Activated T-cell treated with anti-CD3 and anti-CD28 coated beads, Interleukin-2, amount 50 U/mL, for 4 hours (primary cell): ENCODE data around the gene EEF2K. TPM values are rescaled to one million over a fixed set of nuclear protein-coding genes. Genes with fewer than 3 reads are reported as not detected.

Source experiments
- ATAC-seq, 2 donors: fragments of 200-7000 bp; cut with Tn5 transposase; one replicate each; pipeline ENCODE4 v1.10.0; 2021
- DNase-seq: peaks from one replicate; pipeline ENCODE4 v3.0.0-alpha.2; 2020
- H3K27me3 Mint-ChIP-seq: one replicate; pipeline ENCODE4 v1.8.0; 2021; ENCODE audit warnings: low read depth, mixed read lengths
- H3K36me3 Mint-ChIP-seq: one replicate; pipeline ENCODE4 v1.8.0; 2022; ENCODE audit warnings: mixed read lengths; ENCODE audit not compliant: insufficient read depth
- H3K4me1 Mint-ChIP-seq: one replicate; pipeline ENCODE4 v1.8.0; 2021; ENCODE audit warnings: low read depth, mixed read lengths
- H3K4me3 Mint-ChIP-seq: one replicate; pipeline ENCODE4 v1.8.0; 2021; ENCODE audit warnings: mild to moderate bottlenecking, moderate library complexity, mixed read lengths
- H3K9me3 Mint-ChIP-seq: one replicate; pipeline ENCODE4 v1.8.0; 2021; ENCODE audit warnings: mixed read lengths
- total RNA-seq, 3 donors: library from RNA; stranded (reverse); gene quantifications; one replicate each; pipeline ENCODE4 v1.2.1, GENCODE V29; 2021

EEF2K gene
- total RNA-seq, 3 donors from 2014 or later = 17.8 to 22.8 (median 19.1) TPM

DNA sequence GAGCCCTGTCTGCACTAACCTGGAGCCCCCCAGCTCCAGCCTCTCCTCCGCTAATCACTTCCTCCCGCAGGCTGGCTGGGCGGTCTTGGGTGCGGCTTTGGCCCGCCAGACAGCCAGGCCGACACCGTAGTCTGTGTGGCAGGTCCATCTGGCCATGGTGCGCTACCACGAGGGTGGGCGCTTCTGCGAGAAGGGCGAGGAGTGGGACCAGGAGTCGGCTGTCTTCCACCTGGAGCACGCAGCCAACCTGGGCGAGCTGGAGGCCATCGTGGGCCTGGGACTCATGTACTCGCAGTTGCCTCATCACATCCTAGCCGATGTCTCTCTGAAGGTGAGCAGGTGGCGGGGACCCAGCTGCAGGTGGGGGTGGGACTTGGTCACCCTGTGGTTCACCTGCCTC, 60.5 kb downstream of the EEF2K start:
- ATAC-seq (no peak), DNase-seq (no peak)
- Mint-ChIP-seq H3K36me3 (peaks cover 21% of the 10 kb centered on the region), H3K4me3 (no peak overlapping the region), H3K27me3 (no peaks in the 10 kb centered on the region), H3K4me1 (peaks cover 15% of the 10 kb centered on the region), H3K9me3 (no peaks in the 10 kb centered on the region)

DNA sequence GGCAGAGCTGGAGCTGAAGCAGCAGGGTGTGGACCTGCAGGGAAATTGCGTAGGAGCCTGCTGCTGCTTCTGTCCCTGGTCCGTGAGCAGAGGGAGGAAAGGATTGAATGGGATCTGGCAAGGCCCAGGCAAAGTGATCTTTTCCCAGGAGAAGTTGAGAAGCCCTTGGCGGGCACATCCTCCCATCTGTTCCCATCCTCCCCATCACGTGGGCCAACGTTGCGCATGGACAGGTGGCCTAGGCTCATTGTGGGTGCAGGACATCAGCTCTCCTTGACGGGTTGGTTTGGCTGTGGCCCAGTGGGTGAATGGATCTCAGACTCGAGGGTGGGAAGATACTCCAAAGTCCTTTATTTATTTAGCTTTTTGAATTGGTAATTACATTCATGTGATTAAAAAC, 61.7 kb downstream of the EEF2K start:
- no peaks in the 10 kb centered on the region for H3K27me3 Mint-ChIP-seq
- ATAC-seq = no peak
- no peaks in the 10 kb centered on the region for H3K9me3 Mint-ChIP-seq
- peaks cover 7% of the 10 kb centered on the region for H3K4me1 Mint-ChIP-seq
- H3K36me3 Mint-ChIP-seq = peaks cover 24% of the 10 kb centered on the region
- no peak overlapping the region for H3K4me3 Mint-ChIP-seq
- no peak for DNase-seq

GRCh38 chr16:22270525-22270924, 64.4 kb downstream of the EEF2K start:
- DNase-seq (no peak), ATAC-seq (no peak)
- H3K27me3 Mint-ChIP-seq = no peaks in the 10 kb centered on the region
- peaks cover 20% of the 10 kb centered on the region for H3K36me3 Mint-ChIP-seq
- no peak overlapping the region for H3K4me3 Mint-ChIP-seq
- no peaks in the 10 kb centered on the region for H3K9me3 Mint-ChIP-seq
- peaks cover 2% of the 10 kb centered on the region for H3K4me1 Mint-ChIP-seq

DNA sequence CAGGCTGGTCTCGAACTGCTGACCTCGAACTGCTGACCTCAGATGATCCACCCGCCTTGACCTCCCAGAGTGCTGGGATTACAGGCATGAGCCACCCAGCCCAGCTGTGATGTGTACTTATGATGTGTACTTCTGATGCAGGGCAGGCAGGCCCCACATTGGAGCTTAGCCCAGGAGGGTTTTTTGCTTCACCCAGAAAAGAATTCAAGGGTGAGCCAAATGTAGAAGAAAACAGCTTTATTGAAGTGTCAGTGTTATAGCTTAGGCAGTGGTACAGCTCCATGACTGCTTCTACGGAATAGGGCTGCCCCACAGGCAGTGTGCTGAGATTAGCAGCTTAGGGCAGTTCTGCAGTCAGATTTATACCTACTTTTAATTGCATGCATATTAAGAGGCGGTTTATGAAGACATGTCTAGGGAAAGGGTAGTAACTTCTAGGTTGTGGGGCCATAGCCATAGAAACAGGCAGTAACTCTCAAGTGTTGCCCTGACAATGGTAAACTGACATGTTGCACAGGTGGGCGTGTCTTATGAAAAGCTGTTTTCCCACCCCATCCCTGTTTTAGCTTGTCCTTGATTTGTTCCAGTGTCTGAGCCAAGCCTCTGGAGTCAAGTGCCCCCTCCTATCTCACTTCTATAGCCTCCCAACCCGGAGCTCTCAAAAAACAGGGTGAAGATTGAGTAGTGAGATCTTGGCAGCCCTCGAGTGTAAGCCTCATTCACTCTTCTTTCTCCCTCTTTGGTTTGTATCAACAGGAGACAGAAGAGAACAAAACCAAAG, 67.0 kb downstream of the EEF2K start:
- ATAC-seq (no peak), DNase-seq (no peak)
- Mint-ChIP-seq H3K27me3 (no peaks in the 10 kb centered on the region), H3K4me3 (no peak overlapping the region), H3K9me3 (no peaks in the 10 kb centered on the region), H3K4me1 (peaks cover 2% of the 10 kb centered on the region), H3K36me3 (peaks cover 19% of the 10 kb centered on the region)

DNA sequence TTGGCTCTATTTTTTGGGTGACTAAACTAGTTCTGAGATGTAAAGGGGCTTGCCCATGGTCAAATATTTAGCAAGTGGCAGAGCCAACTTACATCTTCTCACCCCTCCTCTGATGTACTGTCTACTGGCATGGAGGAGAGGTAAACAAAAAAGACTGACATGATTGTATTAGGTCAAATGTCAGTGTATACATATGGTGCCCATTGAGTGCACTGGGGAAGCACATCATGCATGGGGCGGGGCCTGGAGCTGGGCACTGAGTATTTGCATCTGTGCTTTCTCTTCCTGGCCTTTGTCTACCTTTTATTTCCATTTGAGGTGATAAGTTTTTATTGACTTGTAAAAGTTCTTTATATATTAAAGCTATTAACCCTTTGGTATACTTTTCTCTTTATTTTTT, 68.8 kb downstream of the EEF2K start:
- Mint-ChIP-seq H3K4me1 (peaks cover 2% of the 10 kb centered on the region), H3K27me3 (no peaks in the 10 kb centered on the region), H3K4me3 (no peak overlapping the region), H3K36me3 (peaks cover 15% of the 10 kb centered on the region), H3K9me3 (no peaks in the 10 kb centered on the region)
- DNase-seq (no peak), ATAC-seq (no peak)

- ATAC-seq (no peak), DNase-seq (no peak)
- Mint-ChIP-seq H3K4me1 (no peaks in the 10 kb centered on the region), H3K9me3 (no peaks in the 10 kb centered on the region), H3K36me3 (peaks cover 22% of the 10 kb centered on the region), H3K27me3 (no peaks in the 10 kb centered on the region), H3K4me3 (no peak overlapping the region)
Observed at GRCh38 chr16:22278441-22279230, 72.6 kb downstream of the EEF2K start.

DNA sequence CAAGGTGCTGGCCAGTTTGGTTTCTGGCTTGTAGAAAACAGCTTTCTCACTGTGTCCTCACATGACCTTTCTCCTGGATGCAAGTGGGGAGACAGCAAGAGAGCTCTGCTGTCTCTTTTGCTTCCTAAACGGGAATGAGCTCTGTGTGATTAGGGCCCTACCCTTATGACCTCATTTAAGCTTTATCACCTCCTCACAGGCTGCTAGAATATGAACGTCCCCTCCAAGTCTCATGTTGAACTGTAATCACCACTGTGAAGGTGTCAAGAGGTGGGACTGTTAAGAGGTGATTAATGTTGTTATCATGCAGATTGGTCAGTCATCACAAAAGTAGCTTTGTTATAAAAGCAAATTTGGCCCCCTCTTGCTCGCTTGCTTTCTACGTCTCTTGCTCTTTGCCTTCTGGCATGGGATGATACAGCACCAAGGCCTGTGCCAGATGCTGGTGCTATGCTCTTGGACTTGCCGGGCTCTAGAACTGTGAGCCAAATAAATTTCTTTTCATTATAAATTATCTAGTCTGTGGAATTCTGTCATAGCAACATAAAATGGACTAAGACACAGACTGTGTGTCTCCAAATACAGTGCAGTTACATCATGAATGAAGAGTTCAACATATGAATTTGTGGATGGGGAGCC, 76.3 kb downstream of the EEF2K start:
- no peaks in the 10 kb centered on the region for H3K9me3 Mint-ChIP-seq
- no peaks in the 10 kb centered on the region for H3K27me3 Mint-ChIP-seq
- H3K36me3 Mint-ChIP-seq = peaks cover 24% of the 10 kb centered on the region
- H3K4me3 Mint-ChIP-seq = no peak overlapping the region
- ATAC-seq = no peak
- H3K4me1 Mint-ChIP-seq = no peaks in the 10 kb centered on the region
- DNase-seq = no peak

DNA sequence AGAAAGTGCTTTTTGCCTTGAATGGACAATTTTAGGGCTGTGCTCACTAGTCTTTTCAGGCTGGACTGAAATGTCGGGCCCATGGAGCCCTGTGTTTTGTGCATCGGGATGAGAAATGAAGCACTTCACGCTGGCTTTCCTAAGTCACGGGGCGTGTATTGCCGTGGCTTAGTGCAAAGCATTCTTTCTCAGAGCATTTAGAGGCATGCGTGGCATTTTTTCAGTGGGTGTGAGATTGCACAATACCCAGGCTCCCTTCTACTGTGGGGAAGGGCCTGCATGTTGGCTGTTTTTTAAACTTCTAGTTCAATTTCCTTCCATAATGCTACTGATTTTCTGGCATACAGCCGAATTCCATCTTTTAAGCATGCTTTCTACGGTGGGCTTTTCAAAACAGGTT, 78.6 kb downstream of the EEF2K start:
- H3K27me3 Mint-ChIP-seq = no peaks in the 10 kb centered on the region
- H3K4me3 Mint-ChIP-seq = no peak overlapping the region
- H3K36me3 Mint-ChIP-seq = peaks cover 19% of the 10 kb centered on the region
- DNase-seq = no peak
- H3K4me1 Mint-ChIP-seq = no peaks in the 10 kb centered on the region
- no peaks in the 10 kb centered on the region for H3K9me3 Mint-ChIP-seq
- no peak for ATAC-seq

GRCh38 chr16:22285080-22285479, 79.0 kb downstream of the EEF2K start:
- DNase-seq = no peak
- Mint-ChIP-seq H3K4me1 (no peaks in the 10 kb centered on the region), H3K9me3 (no peaks in the 10 kb centered on the region), H3K4me3 (no peak overlapping the region), H3K36me3 (peaks cover 17% of the 10 kb centered on the region), H3K27me3 (no peaks in the 10 kb centered on the region)
- no peak for ATAC-seq

DNA sequence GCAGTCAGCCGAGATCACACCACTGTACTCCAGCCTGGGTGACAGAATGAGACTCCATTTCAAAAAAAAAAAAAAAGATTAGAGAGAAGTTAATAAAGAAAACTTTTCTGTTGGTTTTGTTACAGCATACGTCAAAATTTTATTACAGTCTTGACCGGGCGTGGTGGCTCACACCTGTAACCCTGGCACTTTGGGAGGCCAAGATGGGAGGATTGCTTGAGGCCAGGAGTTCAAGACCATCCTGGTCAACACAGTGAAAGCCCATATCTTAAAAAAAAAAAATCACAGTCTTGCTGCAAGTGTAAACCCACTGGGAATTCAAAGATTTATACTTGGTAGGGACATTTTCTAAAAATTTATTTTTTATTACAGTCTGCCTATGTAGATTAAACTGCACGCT, 84.9 kb downstream of the EEF2K start:
- H3K4me1 Mint-ChIP-seq = no peaks in the 10 kb centered on the region
- no peaks in the 10 kb centered on the region for H3K9me3 Mint-ChIP-seq
- DNase-seq (no peak), ATAC-seq (no peak)
- H3K36me3 Mint-ChIP-seq = no peaks in the 10 kb centered on the region
- H3K27me3 Mint-ChIP-seq = no peaks in the 10 kb centered on the region
- H3K4me3 Mint-ChIP-seq = no peak overlapping the region

DNA sequence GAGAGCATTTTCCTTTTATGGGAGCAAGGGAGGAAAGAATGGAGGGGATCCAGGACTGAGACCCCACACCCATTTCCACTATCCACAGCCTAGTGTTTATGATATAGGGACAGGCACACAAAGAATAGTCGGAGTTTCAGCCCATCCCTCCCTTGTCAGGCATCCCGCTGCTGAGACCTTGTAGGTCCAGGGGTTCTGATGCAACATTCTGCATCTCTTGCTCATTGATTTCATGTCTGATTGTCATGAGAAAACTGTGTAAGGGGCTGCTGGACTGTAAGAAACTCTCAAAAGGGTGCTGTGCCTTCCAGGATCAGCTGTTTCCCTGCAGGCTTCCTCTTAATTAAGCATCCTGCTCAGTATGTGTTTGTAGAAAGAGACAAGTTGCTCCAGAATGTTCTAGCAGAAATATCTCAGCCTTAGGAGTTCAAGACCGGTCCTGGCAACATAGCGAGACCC, 85.8 kb downstream of the EEF2K start:
- no peaks in the 10 kb centered on the region for H3K9me3 Mint-ChIP-seq
- H3K27me3 Mint-ChIP-seq = no peaks in the 10 kb centered on the region
- no peaks in the 10 kb centered on the region for H3K36me3 Mint-ChIP-seq
- H3K4me3 Mint-ChIP-seq = no peak overlapping the region
- no peak for DNase-seq
- H3K4me1 Mint-ChIP-seq = peaks cover 5% of the 10 kb centered on the region
- no peak for ATAC-seq

DNA sequence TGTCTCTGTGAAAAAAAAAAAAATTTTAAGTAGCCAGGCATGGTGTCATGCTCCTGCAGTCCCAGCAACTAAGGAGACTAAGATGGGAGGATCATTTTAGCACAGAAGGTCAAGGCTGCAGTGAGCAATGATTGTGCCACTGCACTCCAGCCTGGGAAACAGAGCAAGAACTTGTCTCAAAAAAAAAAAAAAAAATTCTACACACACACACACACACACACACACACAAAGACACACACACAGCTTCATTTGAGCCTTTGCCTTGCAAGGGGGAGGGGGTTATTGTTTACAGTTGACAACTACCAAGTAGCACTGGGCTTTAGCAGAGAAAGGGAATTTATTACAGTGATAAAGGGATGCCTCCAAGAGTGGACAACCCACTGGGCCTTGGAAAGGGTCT, 86.2 kb downstream of the EEF2K start:
- Mint-ChIP-seq H3K36me3 (no peaks in the 10 kb centered on the region), H3K4me3 (no peak overlapping the region), H3K9me3 (no peaks in the 10 kb centered on the region), H3K27me3 (no peaks in the 10 kb centered on the region), H3K4me1 (peaks cover 5% of the 10 kb centered on the region)
- DNase-seq = no peak
- no peak for ATAC-seq

GRCh38 chr16:22293137-22294106, 87.3 kb downstream of the EEF2K start:
- no peak overlapping the region for H3K4me3 Mint-ChIP-seq
- ATAC-seq (no peak), DNase-seq (no peak)
- H3K27me3 Mint-ChIP-seq = no peaks in the 10 kb centered on the region
- no peaks in the 10 kb centered on the region for H3K9me3 Mint-ChIP-seq
- H3K4me1 Mint-ChIP-seq = peaks cover 5% of the 10 kb centered on the region
- H3K36me3 Mint-ChIP-seq = no peaks in the 10 kb centered on the region
